Measurements from ENCODE around the gene HSP90B1. TPM values are rescaled to one million over a fixed set of nuclear protein-coding genes. Genes with fewer than 3 reads are reported as not detected.

Gene HSP90B1
- total and polyA plus RNA-seq, 9 of the 15 experiments (the other 6 are each of a cell fraction or from before 2014, with no cell fraction given) = 196 to 719 (median 557) TPM

DNA sequence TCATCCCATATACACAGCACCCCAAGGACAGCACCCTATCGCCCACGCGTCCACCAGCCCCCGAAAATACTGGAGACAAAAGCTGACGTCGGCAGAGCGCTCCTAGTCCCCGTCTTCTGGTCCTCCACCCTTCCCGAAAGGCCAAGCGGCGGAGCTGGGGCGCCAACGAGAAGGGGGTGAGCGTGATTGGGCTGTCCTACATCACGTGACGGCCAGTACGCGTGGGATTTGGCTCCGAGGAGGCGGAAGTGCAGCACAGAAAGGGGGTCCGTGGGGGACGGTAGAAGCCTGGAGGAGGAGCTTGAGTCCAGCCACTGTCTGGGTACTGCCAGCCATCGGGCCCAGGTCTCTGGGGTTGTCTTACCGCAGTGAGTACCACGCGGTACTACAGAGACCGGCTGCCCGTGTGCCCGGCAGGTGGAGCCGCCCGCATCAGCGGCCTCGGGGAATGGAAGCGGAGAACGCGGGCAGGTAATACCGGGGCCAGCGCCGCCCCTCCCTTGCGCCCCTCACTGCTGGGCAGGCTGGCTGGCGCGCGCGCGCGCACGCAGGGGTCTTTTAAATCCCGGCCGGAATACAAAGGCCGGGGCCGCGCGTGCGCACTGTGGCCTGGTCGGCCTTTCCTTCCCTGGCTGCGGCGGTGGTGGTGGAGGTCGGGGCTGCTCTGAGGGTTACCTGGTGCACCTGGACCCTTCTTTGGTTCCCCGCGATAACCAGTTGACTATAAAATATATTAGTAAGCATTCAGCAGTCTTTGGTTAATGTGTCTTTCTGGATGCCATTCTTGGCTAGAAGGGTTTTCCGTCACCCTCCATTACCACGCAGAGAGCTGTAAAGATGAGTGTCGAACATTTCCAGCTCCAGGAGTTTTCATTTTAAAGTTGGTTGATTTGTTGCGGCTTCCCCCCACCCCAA lies 35.6 kb downstream of the HSP90B1 start, which contains the start of gene TDG (continued):
- no peak; the same call in 1 of the 2 replicates for TF ChIP-seq ZNF395 (CRISPR knock-in tag; IDR thresholded peaks at IDR 0.05)
- peak; percentile 86 for TF ChIP-seq SMAD4 (CRISPR knock-in tag; conservative IDR thresholded peaks at IDR 0.05)
- TF ChIP-seq ZNF165 (CRISPR knock-in tag; IDR thresholded peaks at IDR 0.05; ENCODE audit: borderline replicate concordance) = no peak
- TF ChIP-seq, protein P1, sequence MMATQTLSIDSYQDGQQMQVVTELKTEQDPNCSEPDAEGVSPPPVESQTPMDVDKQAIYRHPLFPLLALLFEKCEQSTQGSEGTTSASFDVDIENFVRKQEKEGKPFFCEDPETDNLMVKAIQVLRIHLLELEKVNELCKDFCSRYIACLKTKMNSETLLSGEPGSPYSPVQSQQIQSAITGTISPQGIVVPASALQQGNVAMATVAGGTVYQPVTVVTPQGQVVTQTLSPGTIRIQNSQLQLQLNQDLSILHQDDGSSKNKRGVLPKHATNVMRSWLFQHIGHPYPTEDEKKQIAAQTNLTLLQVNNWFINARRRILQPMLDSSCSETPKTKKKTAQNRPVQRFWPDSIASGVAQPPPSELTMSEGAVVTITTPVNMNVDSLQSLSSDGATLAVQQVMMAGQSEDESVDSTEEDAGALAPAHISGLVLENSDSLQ (IDR thresholded peaks at IDR 0.05) = peak; percentile 35; the same call in 1 of the 2 replicates
- peak; percentile 70; the same call in 1 of the 2 replicates for TF ChIP-seq FOXP4 (CRISPR knock-in tag; IDR thresholded peaks at IDR 0.05; ENCODE audit: borderline replicate concordance)
- peak; percentile 95 to 96 for TF ChIP-seq NRF1 (conservative IDR thresholded peaks at IDR 0.05 in 1 of 2, IDR thresholded peaks at IDR 0.05 in 1 of 2)
- TF ChIP-seq HCFC1 (IDR thresholded peaks at IDR 0.05; ENCODE audit: low read depth, low read length) = peak; percentile 74
- TF ChIP-seq TAF1 (IDR thresholded peaks at IDR 0.05; ENCODE audit: control insufficient read depth, extremely low read depth, insufficient read depth, low read length, severe bottlenecking) = peak; percentile 83
- peak; percentile 86 for TF ChIP-seq L3MBTL2 (IDR thresholded peaks at IDR 0.05)
- TF ChIP-seq IFI16 (CRISPR knock-in tag; IDR thresholded peaks at IDR 0.05) = no peak
- TF ChIP-seq GTF3C2 (IDR thresholded peaks at IDR 0.05; ENCODE audit: borderline replicate concordance, extremely low read depth, insufficient read length) = no peak
- TF ChIP-seq, protein P2, sequence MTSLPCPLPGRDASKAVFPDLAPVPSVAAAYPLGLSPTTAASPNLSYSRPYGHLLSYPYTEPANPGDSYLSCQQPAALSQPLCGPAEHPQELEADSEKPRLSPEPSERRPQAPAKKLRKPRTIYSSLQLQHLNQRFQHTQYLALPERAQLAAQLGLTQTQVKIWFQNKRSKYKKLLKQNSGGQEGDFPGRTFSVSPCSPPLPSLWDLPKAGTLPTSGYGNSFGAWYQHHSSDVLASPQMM (CRISPR knock-in tag; IDR thresholded peaks at IDR 0.05) = no peak
- TF ChIP-seq POLR2A (conservative IDR thresholded peaks at IDR 0.05) = peak; percentile 96
- peak; percentile 69 for TF ChIP-seq CHD1 (IDR thresholded peaks at IDR 0.05; ENCODE audit: low read length)
- TF ChIP-seq NR2F6 (CRISPR knock-in tag; IDR thresholded peaks at IDR 0.05) = no peak
- no peak for TF ChIP-seq ZNF444 (CRISPR knock-in tag; IDR thresholded peaks at IDR 0.05)
- TF ChIP-seq SNIP1 (IDR thresholded peaks at IDR 0.05; ENCODE audit: low read depth) = peak; percentile 54; the same call in 1 of the 2 replicates

Data from K562 (cell line).